K562 (cell line): Measurements from ENCODE around the gene GRB10. TPM values are rescaled to one million over a fixed set of nuclear protein-coding genes. Genes with fewer than 3 reads are reported as not detected.

Experiments used
- ATF1 ChIP-seq, 2 experiments: fragments of 450-650 bp in 1 of 2; IDR thresholded peaks; 2 replicates each; pipeline ENCODE4 v1.6.1; 2016; ENCODE audit warnings: missing compliant biosample characterization in 1 of 2, missing genetic modification characterization in 1 of 2
- BMI1 ChIP-seq: fragments of 150-350 bp; IDR thresholded peaks from 2 replicates; pipeline ENCODE4 v1.6.1; 2014; ENCODE audit warnings: low read length
- GATA2 ChIP-seq: sonication (generic); formaldehyde crosslinking; IDR thresholded peaks from 2 replicates; pipeline ENCODE4 v1.4.0; 2020; ENCODE audit warnings: mild to moderate bottlenecking, missing genetic modification reagents
- HIVEP1 ChIP-seq: fragments of 250-450 bp; sonication (Bioruptor Pico); IDR thresholded peaks from 2 replicates; pipeline ENCODE4 v1.4.0; 2020; ENCODE audit warnings: mild to moderate bottlenecking
- JUN ChIP-seq, 2 experiments: sonication (generic) in 1 of 2; formaldehyde crosslinking in 1 of 2; IDR thresholded peaks; 2 replicates each; pipeline versions ENCODE4 v1.6.1 to v1.8.0; 2012 to 2022; ENCODE audit warnings: borderline replicate concordance in 2 of 2, mild to moderate bottlenecking in 2 of 2, improper control_type of control experiment in 1 of 2, low read depth in 1 of 2, low read length in 1 of 2, missing genetic modification reagents in 1 of 2
- KLF16 ChIP-seq: IDR thresholded peaks from 2 replicates; pipeline ENCODE4 v1.6.1; 2016; ENCODE audit warnings: antibody characterized with exemption
- KLF6 ChIP-seq: fragments of 250-450 bp; sonication (Bioruptor Pico); IDR thresholded peaks from 2 replicates; pipeline ENCODE4 v1.4.0; 2020; ENCODE audit warnings: mild to moderate bottlenecking, moderate library complexity, borderline replicate concordance
- NFRKB ChIP-seq: fragments of 450-650 bp; IDR thresholded peaks from 2 replicates; pipeline ENCODE4 v1.6.1; 2016; ENCODE audit warnings: low read depth
- NR2C2 ChIP-seq, 2 experiments: fragments of 200-800 bp in 1 of 2; sonication (Bioruptor generic) in 1 of 2; sonication (generic) in 1 of 2; formaldehyde crosslinking in 1 of 2; IDR thresholded peaks; 2 replicates each; pipeline versions ENCODE4 v1.6.1 to v1.8.0; 2016 to 2022; ENCODE audit warnings: mild to moderate bottlenecking in 1 of 2, missing compliant biosample characterization in 1 of 2, missing genetic modification characterization in 1 of 2, missing genetic modification reagents in 1 of 2
- PTBP1 ChIP-seq: fragments of 200-400 bp; formaldehyde crosslinking; IDR thresholded peaks from 2 replicates; pipeline ENCODE4 v1.6.1; 2017; ENCODE audit warnings: low read depth, low read length
- PYGO2 ChIP-seq: fragments of 450-650 bp; IDR thresholded peaks from 2 replicates; pipeline ENCODE4 v1.6.1; 2016; ENCODE audit warnings: mild to moderate bottlenecking, missing genetic modification characterization, moderate library complexity, missing compliant biosample characterization
- RNF2 ChIP-seq: sonication (generic); IDR thresholded peaks from 2 replicates; pipeline ENCODE4 v1.6.1; 2016
- RUNX1 ChIP-seq: sonication (generic); IDR thresholded peaks from 2 replicates; pipeline ENCODE4 v1.6.1; 2016; ENCODE audit warnings: antibody characterized with exemption, low read depth
- SMARCA4 ChIP-seq: fragments of 450-650 bp; IDR thresholded peaks from 2 replicates; pipeline ENCODE4 v1.6.1; 2016
- TOE1 ChIP-seq, 2 experiments: fragments of 450-650 bp in 1 of 2; sonication (generic) in 1 of 2; formaldehyde crosslinking in 1 of 2; IDR thresholded peaks; 2 replicates each; pipeline versions ENCODE4 v1.7.1 to v1.8.0; 2016 to 2022; ENCODE audit warnings: borderline replicate concordance in 2 of 2, mild to moderate bottlenecking in 2 of 2, antibody characterized with exemption in 1 of 2, inconsistent platforms in 1 of 2, low read depth in 1 of 2, missing genetic modification reagents in 1 of 2, moderate library complexity in 1 of 2
- TSC22D4 ChIP-seq: fragments of 450-650 bp; IDR thresholded peaks from 2 replicates; pipeline ENCODE4 v1.6.1; 2016; ENCODE audit warnings: missing genetic modification characterization, missing biosample characterization, control low read depth
- U2AF2 ChIP-seq: fragments of 200-400 bp; formaldehyde crosslinking; optimal IDR thresholded peaks from 2 replicates; pipeline ENCODE3; 2017; ENCODE audit warnings: low read depth, mild to moderate bottlenecking, low read length
- ZNF311 ChIP-seq: fragments of 250-450 bp; sonication (Bioruptor Pico); IDR thresholded peaks from 2 replicates; pipeline ENCODE4 v1.4.0; 2020; ENCODE audit warnings: mild to moderate bottlenecking, moderate library complexity
- ZNF41 ChIP-seq: fragments of 250-450 bp; sonication (Bioruptor Pico); conservative IDR thresholded peaks from 2 replicates; pipeline ENCODE4 v1.4.0; 2020; ENCODE audit warnings: mild to moderate bottlenecking
- ZNF766 ChIP-seq: fragments of 200-800 bp; sonication (Bioruptor generic); conservative IDR thresholded peaks from 2 replicates; pipeline ENCODE4 v1.6.1; 2016; ENCODE audit warnings: missing genetic modification characterization, missing compliant biosample characterization
- polyA plus RNA-seq, 8 experiments: library from polyadenylated mRNA; depleted of rRNA in 4 of 8; stranded (reverse) in 5 of 8; unstranded in 3 of 8; fragments of >200 nt; fragmentation: Nextera tagmentation in 2 of 8; fragmentation: Illumina TruSeq in 1 of 8; extraction: Ambion mirVana in 2 of 8; extraction: Trizol in 1 of 8; gene quantifications; 2 replicates each; pipeline versions ENCODE4 v1.2.1 to v1.2.3, GENCODE V29; 2011 to 2014; ENCODE audit warnings: inconsistent platforms in 1 of 8, missing spikeins in 1 of 8
- total RNA-seq, 7 experiments: library from RNA; depleted of rRNA in 6 of 7; stranded (reverse); fragments of >200 nt in 6 of 7; fragmentation: Illumina TruSeq in 2 of 7; extraction: Trizol in 2 of 7; gene quantifications; 2 replicates each; pipeline versions ENCODE4 v1.2.1 to v1.2.3, GENCODE V29; 2011 to 2021; ENCODE audit warnings: low replicate concordance in 1 of 7
- TF ChIP-seq, protein P1 (sequence below): sonication (generic); formaldehyde crosslinking; IDR thresholded peaks from 2 replicates; pipeline ENCODE4 v1.9.0; 2022; ENCODE audit warnings: mild to moderate bottlenecking, missing genetic modification reagents
- TF ChIP-seq, protein P2 (sequence below): fragments of 450-650 bp; formaldehyde crosslinking; IDR thresholded peaks from 2 replicates; pipeline ENCODE4 v1.4.0; 2022; ENCODE audit warnings: missing genetic modification characterization
- TF ChIP-seq, protein P3 (sequence below): fragments of 450-650 bp; formaldehyde crosslinking; IDR thresholded peaks from 2 replicates; pipeline ENCODE4 v1.4.0; 2020; ENCODE audit warnings: mild to moderate bottlenecking, moderate library complexity
- TF ChIP-seq, protein P4 (sequence below): fragments of 250-450 bp; sonication (Bioruptor Pico); IDR thresholded peaks from 2 replicates; pipeline ENCODE4 v1.8.0; 2021; ENCODE audit warnings: moderate library complexity, mild to moderate bottlenecking, inconsistent platforms

Gene GRB10
- total and polyA plus RNA-seq, 9 of the 15 experiments (the other 6 are each of a cell fraction or from before 2014, with no cell fraction given), result 8.9 to 88.5 (median 40.7) TPM

DNA sequence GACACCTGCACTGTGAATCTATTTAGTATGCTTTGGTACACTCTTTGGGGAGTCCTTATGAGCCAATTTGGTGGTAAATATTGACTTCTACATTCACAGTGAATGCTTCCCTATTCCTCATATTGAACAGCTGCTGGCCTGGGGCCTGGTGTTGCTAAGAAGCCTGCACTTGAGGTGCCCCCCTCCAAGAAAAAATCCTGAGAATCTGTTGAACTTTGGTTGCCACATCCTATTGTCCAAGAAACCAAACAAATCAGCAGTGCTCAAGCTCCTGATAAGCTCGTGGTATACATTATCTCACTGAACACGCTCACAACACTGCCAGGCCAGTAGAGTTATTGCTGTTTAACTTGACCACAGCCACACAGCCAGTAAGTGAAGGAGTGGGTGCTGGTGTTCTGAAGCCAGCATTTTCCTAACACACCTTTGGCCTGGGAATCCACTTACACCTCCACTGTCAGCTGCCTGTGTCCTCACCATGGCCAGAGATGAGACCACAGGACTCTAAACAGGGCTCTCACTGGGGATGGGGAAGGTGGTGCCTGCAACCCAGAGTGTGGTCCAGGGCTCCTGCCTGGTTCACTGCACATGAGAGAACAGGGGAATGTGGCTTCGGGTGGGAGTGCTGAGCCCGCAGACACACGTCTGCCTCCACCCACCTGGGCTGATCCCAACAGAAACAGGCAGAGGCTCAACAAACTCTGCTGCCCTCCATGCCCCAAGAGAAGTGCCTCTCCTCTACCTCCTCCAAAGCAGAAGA is 224.2 kb downstream of the GRB10 start (continued):
- TF ChIP-seq BMI1, result no peak
- TF ChIP-seq GATA2, result peak; percentile 91
- TF ChIP-seq ZNF311 (CRISPR knock-in tag), result peak; percentile 54; the same call in 1 of the 2 replicates
- TF ChIP-seq, protein P1, sequence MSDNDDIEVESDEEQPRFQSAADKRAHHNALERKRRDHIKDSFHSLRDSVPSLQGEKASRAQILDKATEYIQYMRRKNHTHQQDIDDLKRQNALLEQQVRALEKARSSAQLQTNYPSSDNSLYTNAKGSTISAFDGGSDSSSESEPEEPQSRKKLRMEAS (CRISPR knock-in tag), result no peak
- TF ChIP-seq HIVEP1 (CRISPR knock-in tag), result no peak
- TF ChIP-seq TOE1 (IDR thresholded peaks at IDR 0.05; ENCODE audit: borderline replicate concordance), result no peak; the same call in 1 of the 2 replicates
- no peak for TF ChIP-seq TOE1 (CRISPR knock-in tag; IDR thresholded peaks at IDR 0.05; ENCODE audit: borderline replicate concordance, low read depth)
- TF ChIP-seq ZNF41, result no peak
- no peak for TF ChIP-seq JUN (IDR thresholded peaks at IDR 0.05; ENCODE audit: borderline replicate concordance, low read depth, low read length)
- TF ChIP-seq JUN (CRISPR knock-in tag; IDR thresholded peaks at IDR 0.05; ENCODE audit: borderline replicate concordance), result no peak
- peak; percentile 93 for TF ChIP-seq RUNX1
- peak; percentile 87 for TF ChIP-seq SMARCA4
- TF ChIP-seq NFRKB, result no peak
- TF ChIP-seq U2AF2, result no peak
- TF ChIP-seq TSC22D4, result no peak
- peak; percentile 89 for TF ChIP-seq KLF16
- TF ChIP-seq, protein P2, sequence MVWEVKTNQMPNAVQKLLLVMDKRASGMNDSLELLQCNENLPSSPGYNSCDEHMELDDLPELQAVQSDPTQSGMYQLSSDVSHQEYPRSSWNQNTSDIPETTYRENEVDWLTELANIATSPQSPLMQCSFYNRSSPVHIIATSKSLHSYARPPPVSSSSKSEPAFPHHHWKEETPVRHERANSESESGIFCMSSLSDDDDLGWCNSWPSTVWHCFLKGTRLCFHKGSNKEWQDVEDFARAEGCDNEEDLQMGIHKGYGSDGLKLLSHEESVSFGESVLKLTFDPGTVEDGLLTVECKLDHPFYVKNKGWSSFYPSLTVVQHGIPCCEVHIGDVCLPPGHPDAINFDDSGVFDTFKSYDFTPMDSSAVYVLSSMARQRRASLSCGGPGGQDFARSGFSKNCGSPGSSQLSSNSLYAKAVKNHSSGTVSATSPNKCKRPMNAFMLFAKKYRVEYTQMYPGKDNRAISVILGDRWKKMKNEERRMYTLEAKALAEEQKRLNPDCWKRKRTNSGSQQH (CRISPR knock-in tag), result no peak
- no peak for TF ChIP-seq PYGO2 (tag)
- TF ChIP-seq KLF6, result no peak
- no peak for TF ChIP-seq PTBP1
- TF ChIP-seq NR2C2 (CRISPR knock-in tag; IDR thresholded peaks at IDR 0.05), result no peak
- TF ChIP-seq NR2C2 (tag; IDR thresholded peaks at IDR 0.05), result peak; percentile 44; the same call in 1 of the 2 replicates
- TF ChIP-seq, protein P3, sequence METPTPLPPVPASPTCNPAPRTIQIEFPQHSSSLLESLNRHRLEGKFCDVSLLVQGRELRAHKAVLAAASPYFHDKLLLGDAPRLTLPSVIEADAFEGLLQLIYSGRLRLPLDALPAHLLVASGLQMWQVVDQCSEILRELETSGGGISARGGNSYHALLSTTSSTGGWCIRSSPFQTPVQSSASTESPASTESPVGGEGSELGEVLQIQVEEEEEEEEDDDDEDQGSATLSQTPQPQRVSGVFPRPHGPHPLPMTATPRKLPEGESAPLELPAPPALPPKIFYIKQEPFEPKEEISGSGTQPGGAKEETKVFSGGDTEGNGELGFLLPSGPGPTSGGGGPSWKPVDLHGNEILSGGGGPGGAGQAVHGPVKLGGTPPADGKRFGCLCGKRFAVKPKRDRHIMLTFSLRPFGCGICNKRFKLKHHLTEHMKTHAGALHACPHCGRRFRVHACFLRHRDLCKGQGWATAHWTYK (CRISPR knock-in tag), result no peak
- peak; percentile 79; the same call in 1 of the 2 replicates for TF ChIP-seq RNF2
- TF ChIP-seq, protein P4, sequence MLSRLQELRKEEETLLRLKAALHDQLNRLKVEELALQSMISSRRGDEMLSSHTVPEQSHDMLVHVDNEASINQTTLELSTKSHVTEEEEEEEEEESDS (CRISPR knock-in tag), result no peak
- TF ChIP-seq ZNF766 (CRISPR knock-in tag), result peak; percentile 96
- TF ChIP-seq ATF1 (CRISPR knock-in tag; IDR thresholded peaks at IDR 0.05), result no peak
- TF ChIP-seq ATF1 (tag; IDR thresholded peaks at IDR 0.05), result no peak
